Activated CD4-positive, alpha-beta memory T cell treated with anti-CD3 and anti-CD28 coated beads, Interleukin-2, amount 10 ng/mL, durations not matched to agents 7 days and 5 days (primary cell): ENCODE measurements around the gene PLA2G4E. TPM values are rescaled to one million over a fixed set of nuclear protein-coding genes. Genes with fewer than 3 reads are reported as not detected.

ENCODE experiments used
- CTCF ChIA-PET: fragments of 350-600 bp; sonication (Branson Sonifier 250); formaldehyde crosslinking; loops from one replicate; lab custom pipeline; 2021; ENCODE audit warnings: antibody characterized with exemption, inconsistent platforms; lab: Charles Lee
- POLR2A ChIA-PET: fragments of 350-600 bp; sonication (Branson Sonifier 250); formaldehyde crosslinking; loops from one replicate; lab custom pipeline; 2021; ENCODE audit warnings: antibody characterized with exemption; lab: Charles Lee
- DNase-seq: peaks from one replicate; pipeline ENCODE4 v3.0.0-alpha.2; 2020
- H3K27ac Mint-ChIP-seq: one replicate; pipeline ENCODE4 v1.8.0; 2021; ENCODE audit warnings: mild to moderate bottlenecking, mixed read lengths
- H3K27me3 Mint-ChIP-seq: one replicate; pipeline ENCODE4 v1.8.0; 2021; ENCODE audit warnings: mixed read lengths
- H3K36me3 Mint-ChIP-seq: one replicate; pipeline ENCODE4 v1.8.0; 2021; ENCODE audit warnings: low read depth, mixed read lengths
- H3K4me1 Mint-ChIP-seq: one replicate; pipeline ENCODE4 v1.8.0; 2021; ENCODE audit warnings: mixed read lengths
- H3K4me3 Mint-ChIP-seq: one replicate; pipeline ENCODE4 v1.8.0; 2021; ENCODE audit warnings: mild to moderate bottlenecking, mixed read lengths
- H3K9me3 Mint-ChIP-seq: one replicate; pipeline ENCODE4 v1.8.0; 2021; ENCODE audit warnings: mixed read lengths
- total RNA-seq, 2 experiments: library from RNA; stranded (reverse); gene quantifications; one replicate each; pipeline ENCODE4 v1.2.3, GENCODE V29; 2021

PLA2G4E gene
- total RNA-seq, 2 experiments from 2014 or later, result not detected

DNA sequence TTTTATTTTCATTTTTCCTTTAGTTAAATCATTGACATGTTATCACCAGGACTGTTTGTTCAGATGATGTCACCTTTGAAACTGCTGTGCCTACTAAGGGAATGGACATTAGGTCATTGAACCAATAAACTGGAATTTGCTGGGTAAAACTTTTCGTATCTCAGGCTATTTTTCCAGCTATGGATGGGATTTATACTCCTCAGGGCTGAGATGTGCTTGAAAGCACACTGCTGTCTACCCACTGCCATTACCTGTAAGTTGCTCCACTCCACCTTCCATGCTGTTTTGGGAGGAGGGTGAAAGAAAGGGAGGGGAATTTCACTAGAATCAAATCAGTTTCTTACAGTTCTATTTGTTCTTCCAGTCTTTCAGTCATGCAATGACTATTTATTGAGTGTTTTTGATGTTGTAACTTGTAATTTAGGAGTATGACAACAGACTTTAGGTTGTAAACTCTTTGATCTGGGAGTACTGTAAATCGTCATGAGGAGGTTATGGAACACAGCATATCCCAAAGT lies 59.8 kb downstream of the PLA2G4E start:
- DNase-seq, result no peak
- Mint-ChIP-seq H3K4me1 (peaks cover 54% of the 10 kb centered on the region), H3K27me3 (no peaks in the 10 kb centered on the region), H3K4me3 (no peak overlapping the region), H3K36me3 (peaks cover 23% of the 10 kb centered on the region), H3K27ac (no peak overlapping the region), H3K9me3 (no peaks in the 10 kb centered on the region)
- POLR2A ChIA-PET, result interaction anchor here (1.1 to 1.4 kb wide), 3 partner anchors 9 to 12 kb away, joined by 3 to 4 read pairs (median 3); partner anchors contain the start of gene EHD4
- CTCF ChIA-PET, result interaction anchor here (0.8 to 1.4 kb wide), 4 partner anchors 8 to 24 kb away, joined by 4 to 7 read pairs (median 4); no protein-coding TSS in a partner anchor

DNA sequence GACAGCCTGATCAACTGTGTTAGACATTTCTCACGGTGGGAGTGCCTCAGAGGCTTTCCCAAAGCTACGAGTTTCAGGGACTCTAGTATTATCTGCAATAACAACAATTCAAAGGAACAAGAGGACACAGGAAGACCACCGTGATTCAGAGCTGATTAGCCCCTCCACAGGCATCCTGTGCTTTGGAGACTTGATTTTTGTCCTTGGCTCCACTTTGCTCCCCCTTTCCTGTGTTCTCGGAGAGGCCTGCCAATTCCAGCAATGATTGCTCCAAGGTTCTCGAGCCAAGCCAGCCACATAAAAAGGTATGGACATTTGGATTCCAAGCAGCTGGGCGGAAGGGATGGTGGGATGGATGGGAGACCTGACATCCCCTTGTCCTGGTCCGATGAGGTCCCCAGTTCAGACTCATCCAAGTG lies 62.8 kb downstream of the PLA2G4E start:
- Mint-ChIP-seq H3K9me3 (no peaks in the 10 kb centered on the region), H3K36me3 (peaks cover 29% of the 10 kb centered on the region), H3K27me3 (no peaks in the 10 kb centered on the region), H3K27ac (peak overlapping the region; percentile 69), H3K4me3 (no peak overlapping the region), H3K4me1 (peaks cover 48% of the 10 kb centered on the region)
- POLR2A ChIA-PET, result interaction anchor here (1.0 to 4.4 kb wide), 4 partner anchors 10 to 34 kb away, joined by 3 to 28 read pairs (median 14); no protein-coding TSS in a partner anchor
- no peak for DNase-seq
- CTCF ChIA-PET, result interaction anchor here (1.0 to 2.3 kb wide), 2 partner anchors 17 to 184 kb away, joined by 3 to 6 read pairs; partner anchors contain the start of gene MAPKBP1

DNA sequence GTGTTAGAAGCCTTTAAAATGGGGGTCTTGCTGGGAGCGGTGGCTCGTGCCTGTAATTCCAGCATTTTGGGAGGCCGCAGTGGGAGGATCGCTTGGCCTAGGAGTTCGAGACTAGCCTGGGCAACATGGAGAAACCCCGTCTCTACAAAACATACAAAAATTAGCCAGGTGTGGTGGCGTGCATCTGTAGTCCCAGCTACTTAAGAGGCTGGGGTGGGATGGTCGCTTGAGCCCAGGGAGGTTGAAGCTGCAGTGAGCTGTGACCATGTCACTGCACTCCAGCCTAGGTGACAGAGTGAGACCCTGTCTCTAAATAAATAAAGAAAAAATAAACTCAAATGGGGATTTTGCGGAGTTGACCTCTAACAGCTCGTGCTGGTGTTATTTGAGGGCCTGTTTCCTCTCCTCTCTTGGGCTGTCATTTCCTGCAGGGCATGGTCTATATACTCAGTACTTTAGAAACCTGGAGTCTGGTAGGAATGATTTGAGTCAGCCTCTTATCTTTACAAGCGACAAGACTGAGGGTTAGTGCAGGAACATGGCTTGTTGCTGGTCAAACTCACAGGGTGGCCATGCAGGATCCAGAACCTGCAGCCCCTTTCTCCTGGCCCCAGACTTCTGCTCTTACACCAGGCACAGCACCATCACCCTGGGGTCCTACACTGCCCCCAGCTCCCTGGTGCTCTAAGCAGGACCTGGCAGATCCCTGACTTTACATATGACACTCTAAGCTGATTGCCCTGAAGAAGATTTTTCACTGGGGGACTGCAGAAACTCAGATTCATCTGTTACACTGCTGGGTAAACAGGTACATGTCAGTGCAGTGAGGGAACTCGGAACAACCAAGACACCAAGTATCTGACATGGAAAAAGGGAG lies 63.6 kb downstream of the PLA2G4E start:
- peak overlapping the region; percentile 69 for H3K27ac Mint-ChIP-seq
- peaks cover 30% of the 10 kb centered on the region for H3K36me3 Mint-ChIP-seq
- no peak for DNase-seq
- H3K9me3 Mint-ChIP-seq, result no peaks in the 10 kb centered on the region
- H3K4me3 Mint-ChIP-seq, result no peak overlapping the region
- H3K27me3 Mint-ChIP-seq, result no peaks in the 10 kb centered on the region
- peaks cover 47% of the 10 kb centered on the region for H3K4me1 Mint-ChIP-seq
- CTCF ChIA-PET, result interaction anchor here (1.0 to 2.3 kb wide), 2 partner anchors 16 to 183 kb away, joined by 3 to 6 read pairs; partner anchors contain the start of gene MAPKBP1
- POLR2A ChIA-PET, result interaction anchor here (1.0 to 4.4 kb wide), 4 partner anchors 11 to 34 kb away, joined by 3 to 28 read pairs (median 14); no protein-coding TSS in a partner anchor

DNA sequence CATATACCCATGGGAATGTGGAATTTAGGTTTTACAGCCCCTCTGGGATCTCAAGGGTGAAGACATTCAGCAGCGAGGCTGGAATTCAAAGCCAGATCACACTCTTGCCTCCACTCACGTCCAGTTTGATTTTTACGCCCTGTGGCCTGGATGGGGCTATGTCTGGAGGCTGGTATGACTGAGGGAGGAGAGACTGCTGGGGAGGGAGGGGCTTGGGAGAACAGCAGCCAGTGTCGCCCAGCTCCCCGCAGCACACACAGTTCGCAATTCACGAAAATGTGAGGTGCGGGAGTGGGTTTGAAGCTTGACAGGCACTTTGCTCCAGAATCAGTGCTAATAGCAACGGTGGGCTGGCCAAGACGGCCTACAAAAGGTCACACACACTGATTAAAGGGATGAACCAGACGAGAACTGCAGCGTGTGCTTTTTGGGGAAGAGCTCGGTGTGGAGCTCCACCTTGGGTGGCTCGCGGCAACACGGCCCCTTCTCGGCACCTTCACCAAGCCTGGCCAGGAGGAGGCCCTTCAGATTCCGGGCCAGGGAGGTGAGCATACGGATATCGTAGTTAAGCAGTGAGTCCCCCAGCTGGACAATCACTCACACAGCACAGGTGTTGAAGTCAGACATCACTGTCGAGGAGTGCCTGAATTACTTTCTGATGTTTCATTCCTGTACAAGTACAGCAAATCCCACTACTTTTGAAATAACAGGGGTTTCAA lies 64.9 kb downstream of the PLA2G4E start:
- Mint-ChIP-seq H3K36me3 (peaks cover 27% of the 10 kb centered on the region), H3K4me3 (no peak overlapping the region), H3K27ac (no peak overlapping the region), H3K9me3 (no peaks in the 10 kb centered on the region), H3K27me3 (no peaks in the 10 kb centered on the region), H3K4me1 (peaks cover 35% of the 10 kb centered on the region)
- ChIA-PET POLR2A (interaction anchor here (2.8 to 4.4 kb wide), 2 partner anchors 12 to 20 kb away, joined by 26 to 28 read pairs; no protein-coding TSS in a partner anchor), CTCF (interaction anchor here (2.3 kb wide), 1 partner anchor 182 kb away, joined by 6 read pairs; the partner anchor contains the start of gene MAPKBP1)
- no peak for DNase-seq

DNA sequence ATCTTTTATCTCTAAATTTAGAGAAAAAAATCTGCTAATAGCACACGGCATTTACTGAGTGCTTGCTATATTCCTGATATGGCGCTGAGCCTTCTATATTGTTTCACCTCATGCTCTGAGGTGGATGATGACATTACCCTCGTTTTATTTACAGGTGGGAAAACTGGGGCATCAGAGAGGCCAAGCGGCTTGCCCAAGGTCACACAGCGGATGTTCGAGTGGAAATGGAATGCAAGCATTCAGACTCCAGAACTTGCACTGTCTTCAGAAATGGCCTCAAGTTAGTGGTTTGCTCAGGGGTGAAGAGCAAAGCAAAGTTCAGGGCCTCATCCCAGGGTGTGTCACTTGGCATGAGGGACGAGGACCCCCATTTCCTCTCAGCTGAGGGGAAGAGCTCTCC lies 65.7 kb downstream of the PLA2G4E start:
- no peak for DNase-seq
- Mint-ChIP-seq H3K4me1 (peaks cover 33% of the 10 kb centered on the region), H3K9me3 (no peaks in the 10 kb centered on the region), H3K36me3 (peaks cover 26% of the 10 kb centered on the region), H3K27ac (no peak overlapping the region), H3K4me3 (no peak overlapping the region), H3K27me3 (no peaks in the 10 kb centered on the region)
- CTCF ChIA-PET, result no interaction called here
- POLR2A ChIA-PET, result interaction anchor here (4.4 kb wide), 1 partner anchor 19 kb away, joined by 26 read pairs; no protein-coding TSS in a partner anchor

DNA sequence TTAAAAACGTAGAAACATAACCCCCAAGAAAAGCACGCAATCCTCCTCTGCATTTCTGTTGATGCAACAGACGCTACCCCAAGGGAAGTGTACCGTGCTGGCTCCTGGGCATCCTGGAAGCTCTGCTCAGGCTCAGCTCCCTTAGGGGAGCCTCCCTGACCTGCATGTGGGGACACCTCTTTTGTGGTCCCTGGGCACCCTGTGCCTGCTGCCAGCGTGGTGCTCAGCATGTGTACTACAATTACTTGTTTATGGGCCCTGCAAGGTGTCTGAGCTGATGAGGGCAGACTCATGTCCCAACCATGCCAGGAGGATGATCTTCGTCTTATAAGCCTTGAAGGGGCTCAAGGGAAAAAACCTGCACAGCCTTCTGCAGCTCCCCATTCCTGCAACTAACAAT lies 66.8 kb downstream of the PLA2G4E start:
- H3K9me3 Mint-ChIP-seq, result no peaks in the 10 kb centered on the region
- peaks cover 27% of the 10 kb centered on the region for H3K4me1 Mint-ChIP-seq
- ChIA-PET CTCF (interaction anchor here (1.2 to 1.4 kb wide), 3 partner anchors 15 to 181 kb away, joined by 3 read pairs; partner anchors contain the start of gene MAPKBP1), POLR2A (interaction anchor here (0.9 to 1.0 kb wide), 2 partner anchors 16 to 19 kb away, joined by 3 to 4 read pairs; partner anchors contain the start of gene EHD4)
- no peak overlapping the region for H3K4me3 Mint-ChIP-seq
- H3K36me3 Mint-ChIP-seq, result peaks cover 20% of the 10 kb centered on the region
- no peak for DNase-seq
- no peaks in the 10 kb centered on the region for H3K27me3 Mint-ChIP-seq
- H3K27ac Mint-ChIP-seq, result no peak overlapping the region

DNA sequence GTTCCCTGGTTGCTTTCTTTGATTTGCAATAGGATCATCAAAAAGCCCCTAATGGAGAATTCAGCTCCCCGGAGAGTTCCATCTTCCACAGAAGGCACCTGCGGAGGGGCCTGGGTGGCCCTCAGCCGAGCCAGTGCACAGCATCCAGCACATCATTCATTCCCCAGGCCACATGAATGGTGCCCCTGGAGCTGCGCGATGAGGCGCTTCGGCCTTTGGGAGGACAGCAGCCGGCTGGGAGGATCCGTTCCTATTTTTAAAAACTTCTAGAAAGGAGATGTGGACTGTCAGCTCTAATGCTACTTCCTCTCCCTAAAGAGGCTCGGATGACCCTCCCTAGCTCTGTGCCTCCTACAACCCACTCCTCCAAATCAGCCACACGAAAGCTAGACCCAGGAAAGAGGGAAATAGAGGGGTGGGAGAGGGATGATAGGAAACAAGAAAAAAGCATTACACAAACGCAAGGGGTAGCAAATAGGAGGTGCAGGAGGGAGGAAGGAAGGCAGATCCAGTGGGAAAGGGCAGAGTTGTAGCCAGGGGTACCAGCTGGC lies 68.8 kb downstream of the PLA2G4E start:
- Mint-ChIP-seq H3K4me3 (no peak overlapping the region), H3K9me3 (no peaks in the 10 kb centered on the region), H3K4me1 (peaks cover 12% of the 10 kb centered on the region), H3K27me3 (no peaks in the 10 kb centered on the region), H3K27ac (no peak overlapping the region), H3K36me3 (peaks cover 22% of the 10 kb centered on the region)
- ChIA-PET CTCF (no interaction called here), POLR2A (no interaction called here)
- no peak for DNase-seq

DNA sequence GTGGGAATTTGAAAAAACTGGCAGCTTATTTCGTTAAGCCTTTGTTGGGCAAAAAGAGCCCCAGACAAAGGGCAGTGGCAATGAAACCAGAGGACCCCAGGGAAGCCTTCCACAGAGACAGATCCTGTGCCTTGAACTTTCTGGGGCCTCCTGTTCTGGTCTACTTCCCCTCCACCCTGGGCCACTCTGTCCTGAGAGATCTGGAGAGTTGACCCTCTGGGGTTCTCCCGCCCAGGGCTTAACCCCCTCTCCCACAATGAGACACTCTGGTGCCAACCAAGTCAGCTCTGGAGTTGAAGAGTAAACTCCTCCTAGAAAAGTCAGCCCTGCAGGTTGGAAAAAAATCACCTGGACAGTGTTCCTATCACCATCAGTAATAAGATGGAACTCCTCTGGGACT lies 69.3 kb downstream of the PLA2G4E start:
- CTCF ChIA-PET, result no interaction called here

DNA sequence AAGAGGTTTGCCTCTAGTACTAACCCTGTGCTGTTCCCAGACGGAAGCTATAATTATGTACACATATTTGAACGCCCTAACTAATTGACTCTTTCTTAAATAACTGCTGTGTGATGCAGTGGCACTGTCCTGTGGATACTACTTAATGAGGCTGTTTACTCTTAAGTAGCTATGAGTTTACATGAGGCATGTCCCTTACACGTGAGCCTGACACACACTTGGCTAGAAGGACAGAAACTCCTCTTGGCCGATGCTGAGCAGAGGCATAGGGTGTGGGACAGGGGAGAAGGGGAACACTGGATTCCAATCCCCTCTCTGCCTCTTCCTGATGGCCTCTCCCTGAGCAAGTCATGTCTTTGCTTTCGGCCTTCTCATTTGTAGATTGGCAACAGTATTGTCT lies 70.4 kb downstream of the PLA2G4E start:
- DNase-seq, result no peak
- peaks cover 3% of the 10 kb centered on the region for H3K4me1 Mint-ChIP-seq
- no peak overlapping the region for H3K27ac Mint-ChIP-seq
- no peaks in the 10 kb centered on the region for H3K9me3 Mint-ChIP-seq
- H3K4me3 Mint-ChIP-seq, result no peak overlapping the region
- ChIA-PET CTCF (interaction anchor here (0.6 kb wide), 1 partner anchor 141 kb away, joined by 3 read pairs; no protein-coding TSS in a partner anchor), POLR2A (interaction anchor here (0.9 kb wide), 1 partner anchor 11 kb away, joined by 3 read pairs; no protein-coding TSS in a partner anchor)
- H3K27me3 Mint-ChIP-seq, result no peaks in the 10 kb centered on the region
- H3K36me3 Mint-ChIP-seq, result peaks cover 22% of the 10 kb centered on the region

More for the DNA sequence above, 69.3 kb downstream of the PLA2G4E start:
- Mint-ChIP-seq H3K27ac (no peak overlapping the region), H3K9me3 (no peaks in the 10 kb centered on the region), H3K4me3 (no peak overlapping the region), H3K4me1 (peaks cover 6% of the 10 kb centered on the region), H3K27me3 (no peaks in the 10 kb centered on the region), H3K36me3 (peaks cover 22% of the 10 kb centered on the region)
- DNase-seq, result no peak
- POLR2A ChIA-PET, result no interaction called here

DNA sequence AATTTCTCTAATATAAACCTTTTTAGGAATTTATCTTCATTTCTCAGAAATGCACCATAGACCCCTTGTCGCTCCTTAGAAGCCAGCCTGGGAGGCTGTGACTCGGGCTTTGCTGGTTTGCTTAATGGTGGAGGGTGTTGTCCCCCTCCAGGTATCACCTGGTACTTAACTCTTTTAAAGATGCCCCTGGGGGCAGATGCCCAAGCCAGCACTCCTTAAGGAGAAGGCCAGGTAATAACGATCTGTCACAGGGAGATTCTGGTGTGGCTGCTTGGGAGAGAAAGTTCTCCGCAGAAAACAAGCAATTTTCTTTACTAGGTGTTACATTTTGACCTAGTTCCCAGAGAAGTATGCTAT lies 70.7 kb downstream of the PLA2G4E start:
- Mint-ChIP-seq H3K9me3 (no peaks in the 10 kb centered on the region), H3K4me1 (peaks cover 5% of the 10 kb centered on the region), H3K4me3 (no peak overlapping the region), H3K27me3 (no peaks in the 10 kb centered on the region), H3K27ac (no peak overlapping the region), H3K36me3 (peaks cover 22% of the 10 kb centered on the region)
- ChIA-PET POLR2A (interaction anchor here (0.9 to 1.5 kb wide), 3 partner anchors 11 to 20 kb away, joined by 3 read pairs; no protein-coding TSS in a partner anchor), CTCF (interaction anchor here (0.6 kb wide), 1 partner anchor 141 kb away, joined by 3 read pairs; no protein-coding TSS in a partner anchor)
- DNase-seq, result no peak

DNA sequence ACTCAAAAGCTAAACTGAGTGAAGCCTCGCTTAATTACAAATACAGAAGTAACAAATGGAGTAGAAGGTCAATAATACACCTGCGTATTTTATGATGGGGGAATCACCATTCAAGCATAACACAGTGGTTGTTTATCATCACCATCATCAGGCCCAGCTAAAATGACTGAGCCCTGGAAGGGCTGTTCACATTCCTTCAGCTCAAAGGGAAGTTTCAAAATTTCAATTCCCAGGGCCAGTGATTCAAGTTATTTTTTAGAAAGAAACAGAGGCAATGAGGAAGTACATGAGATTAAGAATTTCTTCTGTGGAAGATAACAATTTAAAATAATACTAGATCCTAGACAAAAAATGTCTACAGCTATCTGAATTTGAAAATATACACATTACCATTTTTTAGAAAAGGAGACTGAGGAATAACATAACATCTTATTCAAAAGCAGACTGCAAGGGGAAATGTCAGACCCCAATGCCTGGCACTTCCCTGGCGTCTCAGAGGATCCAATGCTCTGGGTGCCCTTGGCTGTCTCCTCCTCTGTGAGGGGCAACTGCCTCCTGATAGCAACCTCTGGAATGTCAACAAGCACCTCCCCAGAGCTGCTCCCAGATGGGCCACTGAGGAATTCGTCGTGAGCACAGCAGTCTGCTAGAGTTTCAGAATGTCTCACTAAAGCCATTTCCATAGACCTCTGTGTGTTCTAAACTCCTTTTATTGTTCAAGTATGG lies 71.3 kb downstream of the PLA2G4E start:
- CTCF ChIA-PET, result interaction anchor here (1.0 kb wide), 1 partner anchor 35 kb away, joined by 4 read pairs; no protein-coding TSS in a partner anchor
- peaks cover 22% of the 10 kb centered on the region for H3K36me3 Mint-ChIP-seq
- H3K4me3 Mint-ChIP-seq, result no peak overlapping the region
- POLR2A ChIA-PET, result interaction anchor here (1.0 to 1.5 kb wide), 3 partner anchors 13 to 20 kb away, joined by 3 to 4 read pairs (median 3); no protein-coding TSS in a partner anchor
- H3K4me1 Mint-ChIP-seq, result peaks cover 5% of the 10 kb centered on the region
- no peak for DNase-seq
- no peaks in the 10 kb centered on the region for H3K9me3 Mint-ChIP-seq
- H3K27ac Mint-ChIP-seq, result no peak overlapping the region
- no peaks in the 10 kb centered on the region for H3K27me3 Mint-ChIP-seq
